Measurements from ENCODE around the gene TMEM179.
A peak's percentile ranks its signal among the peaks of the same experiment; 100 is the strongest.

The TMEM179 gene

DNA sequence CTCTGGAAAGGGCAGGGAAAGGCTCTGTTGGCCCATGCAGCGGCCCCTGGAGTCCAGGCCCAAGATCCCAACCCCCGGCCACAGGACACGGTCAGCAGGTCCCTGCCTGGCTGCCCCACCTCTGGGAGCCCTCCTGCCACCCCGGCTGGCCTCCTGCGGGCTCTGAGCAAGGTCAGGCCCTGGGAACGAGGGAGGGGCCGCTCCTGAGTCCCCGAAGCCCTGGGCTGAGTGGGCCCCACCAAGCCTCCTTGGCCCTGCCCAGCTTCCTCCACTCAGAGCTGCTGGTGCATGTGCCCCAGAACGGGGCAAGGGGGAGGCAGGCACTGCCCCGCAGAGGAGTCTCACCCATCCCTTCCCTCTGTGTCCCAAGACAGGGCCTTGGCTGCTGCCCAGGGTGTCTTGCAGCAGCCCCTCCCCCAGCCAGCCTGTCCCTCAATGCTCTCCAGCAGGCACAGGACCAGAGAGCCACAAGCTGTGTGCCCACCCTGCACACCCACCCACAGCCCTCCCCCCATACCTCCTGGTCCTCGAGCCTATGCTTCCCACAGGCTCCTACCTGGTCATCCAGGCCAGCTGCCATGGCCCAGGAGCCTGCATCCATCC is 32.4 kb downstream of the TMEM179 start:
- Histone ChIP-seq H3K9me3 (no peaks in the 10 kb centered on the region), H3K4me1 (no peaks in the 10 kb centered on the region), H3K27me3 (ENCODE audit: low read depth) (0 out of 2 replicates have a peak, but pooled peaks cover 2% of the 10 kb centered on the region), H3K36me3 (replicated peaks) (no peaks in the 10 kb centered on the region), H3K4me3 (no peak overlapping the region)
- no peak for DNase-seq (ENCODE audit: low spot score in 2 of 2)
- in situ Hi-C loops (cut with MboI; ENCODE audit: low sequenced_read_pairs) = no loop called here

- in situ Hi-C loops (cut with MboI; ENCODE audit: low sequenced_read_pairs) = no loop called here
- Histone ChIP-seq H3K27me3 (ENCODE audit: low read depth) (peaks cover 2% of the 10 kb centered on the region; the same call in 1 of the 2 replicates), H3K4me1 (no peaks in the 10 kb centered on the region), H3K4me3 (no peak overlapping the region), H3K36me3 (replicated peaks) (no peaks in the 10 kb centered on the region), H3K9me3 (no peaks in the 10 kb centered on the region)
- DNase-seq (ENCODE audit: low spot score in 2 of 2) = no peak
These were observed 33.3 kb downstream of the TMEM179 start for GRCh38 chr14:104571246-104571645.

GRCh38 chr14:104569435-104569834 is 35.1 kb downstream of the TMEM179 start:
- no peaks in the 10 kb centered on the region for H3K36me3 ChIP-seq (replicated peaks)
- H3K4me1 ChIP-seq = no peaks in the 10 kb centered on the region
- H3K27me3 ChIP-seq (ENCODE audit: low read depth) = peaks cover 2% of the 10 kb centered on the region; the same call in 1 of the 2 replicates
- no peak for DNase-seq (ENCODE audit: low spot score in 2 of 2)
- in situ Hi-C loops (cut with MboI; ENCODE audit: low sequenced_read_pairs) = no loop called here
- no peak overlapping the region for H3K4me3 ChIP-seq
- H3K9me3 ChIP-seq = no peaks in the 10 kb centered on the region

GRCh38 chr14:104568620-104569019 is 36.0 kb downstream of the TMEM179 start:
- no peaks in the 10 kb centered on the region for H3K4me1 ChIP-seq
- in situ Hi-C loops (cut with MboI; ENCODE audit: low sequenced_read_pairs) = no loop called here

DNA sequence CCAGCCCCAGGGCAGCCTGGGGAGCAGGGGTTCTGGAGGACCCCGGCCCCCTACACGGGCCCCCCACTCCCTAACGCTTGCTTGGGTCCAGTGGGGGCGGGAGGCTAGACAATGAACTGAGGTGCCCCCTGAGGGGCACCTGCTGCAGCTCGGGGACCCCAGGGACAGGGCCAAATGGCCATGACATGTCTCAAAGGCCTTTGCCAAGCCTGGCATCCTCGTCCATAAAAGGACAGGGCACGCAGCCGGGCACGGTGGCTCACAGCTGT is 36.7 kb downstream of the TMEM179 start:
- no peaks in the 10 kb centered on the region for H3K9me3 ChIP-seq
- no peak for DNase-seq (ENCODE audit: low spot score in 2 of 2)
- no peaks in the 10 kb centered on the region for H3K4me1 ChIP-seq
- H3K36me3 ChIP-seq (replicated peaks) = no peaks in the 10 kb centered on the region
- peaks cover 2% of the 10 kb centered on the region; the same call in 1 of the 2 replicates for H3K27me3 ChIP-seq (ENCODE audit: low read depth)
- in situ Hi-C loops (cut with MboI; ENCODE audit: low sequenced_read_pairs) = no loop called here
- H3K4me3 ChIP-seq = no peak overlapping the region

More at GRCh38 chr14:104568620-104569019, 36.0 kb downstream of the TMEM179 start:
- Histone ChIP-seq H3K9me3 (no peaks in the 10 kb centered on the region), H3K36me3 (replicated peaks) (no peaks in the 10 kb centered on the region), H3K4me3 (no peak overlapping the region), H3K27me3 (ENCODE audit: low read depth) (peaks cover 2% of the 10 kb centered on the region; the same call in 1 of the 2 replicates)
- no peak for DNase-seq (ENCODE audit: low spot score in 2 of 2)

GRCh38 chr14:104567141-104567956 is 37.2 kb downstream of the TMEM179 start:
- no peaks in the 10 kb centered on the region for H3K36me3 ChIP-seq (replicated peaks)
- in situ Hi-C loops (cut with MboI; ENCODE audit: low sequenced_read_pairs) = no loop called here
- H3K27me3 ChIP-seq (ENCODE audit: low read depth) = peaks cover 2% of the 10 kb centered on the region; the same call in 1 of the 2 replicates
- DNase-seq (ENCODE audit: low spot score in 2 of 2) = no peak
- no peaks in the 10 kb centered on the region for H3K9me3 ChIP-seq
- H3K4me1 ChIP-seq = no peaks in the 10 kb centered on the region
- H3K4me3 ChIP-seq = no peak overlapping the region

- H3K4me1 ChIP-seq = no peaks in the 10 kb centered on the region
- H3K36me3 ChIP-seq (replicated peaks) = no peaks in the 10 kb centered on the region
- H3K27me3 ChIP-seq (ENCODE audit: low read depth) = peaks cover 6% of the 10 kb centered on the region; the same call in 1 of the 2 replicates
- H3K9me3 ChIP-seq = no peaks in the 10 kb centered on the region
- in situ Hi-C loops (cut with MboI; ENCODE audit: low sequenced_read_pairs) = no loop called here
- DNase-seq (ENCODE audit: low spot score in 2 of 2) = no peak
- H3K4me3 ChIP-seq = no peak overlapping the region
These were observed 39.6 kb downstream of the TMEM179 start for GRCh38 chr14:104564744-104565679.

- Histone ChIP-seq H3K4me1 (no peaks in the 10 kb centered on the region), H3K27me3 (ENCODE audit: low read depth) (peaks cover 13% of the 10 kb centered on the region), H3K4me3 (no peak overlapping the region), H3K36me3 (replicated peaks) (no peaks in the 10 kb centered on the region), H3K9me3 (no peaks in the 10 kb centered on the region)
- in situ Hi-C loops (cut with MboI; ENCODE audit: low sequenced_read_pairs) = no loop called here
- DNase-seq (ENCODE audit: low spot score in 2 of 2) = peak; percentile 30 to 86
These were observed 40.6 kb downstream of the TMEM179 start for GRCh38 chr14:104563742-104564615.

DNA sequence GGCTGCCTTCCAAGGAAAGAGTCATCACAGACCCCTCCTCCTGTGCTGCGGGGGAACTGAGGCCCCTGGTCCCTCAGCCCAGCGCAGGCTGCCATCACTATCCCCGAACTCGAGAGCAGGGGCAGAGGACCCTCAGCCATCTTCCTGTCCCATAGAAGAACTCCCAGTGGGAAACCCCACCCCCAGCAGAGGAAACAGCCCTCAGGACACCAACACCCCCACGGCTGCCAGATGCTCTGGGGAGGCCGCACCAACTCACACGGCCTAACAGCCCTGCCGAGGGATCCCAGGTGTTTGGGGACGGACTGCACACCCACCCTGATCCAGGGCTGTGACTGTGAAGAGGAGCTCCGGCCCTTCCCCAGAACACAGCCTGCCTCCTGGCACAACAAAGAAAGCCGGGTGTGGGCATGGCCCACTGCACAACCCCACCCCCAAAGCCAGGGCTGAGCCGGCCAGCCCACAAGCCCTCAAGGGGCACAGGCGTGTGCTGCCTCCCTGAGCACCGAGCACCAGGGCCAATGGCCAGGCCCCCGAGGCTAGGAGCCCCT is 41.3 kb downstream of the TMEM179 start:
- peaks cover 14% of the 10 kb centered on the region for H3K27me3 ChIP-seq (ENCODE audit: low read depth)
- H3K36me3 ChIP-seq (replicated peaks) = no peaks in the 10 kb centered on the region
- H3K4me3 ChIP-seq = no peak overlapping the region
- H3K4me1 ChIP-seq = no peaks in the 10 kb centered on the region
- no peak for DNase-seq (ENCODE audit: low spot score in 2 of 2)
- in situ Hi-C loops (cut with MboI; ENCODE audit: low sequenced_read_pairs) = no loop called here
- no peaks in the 10 kb centered on the region for H3K9me3 ChIP-seq

DNA sequence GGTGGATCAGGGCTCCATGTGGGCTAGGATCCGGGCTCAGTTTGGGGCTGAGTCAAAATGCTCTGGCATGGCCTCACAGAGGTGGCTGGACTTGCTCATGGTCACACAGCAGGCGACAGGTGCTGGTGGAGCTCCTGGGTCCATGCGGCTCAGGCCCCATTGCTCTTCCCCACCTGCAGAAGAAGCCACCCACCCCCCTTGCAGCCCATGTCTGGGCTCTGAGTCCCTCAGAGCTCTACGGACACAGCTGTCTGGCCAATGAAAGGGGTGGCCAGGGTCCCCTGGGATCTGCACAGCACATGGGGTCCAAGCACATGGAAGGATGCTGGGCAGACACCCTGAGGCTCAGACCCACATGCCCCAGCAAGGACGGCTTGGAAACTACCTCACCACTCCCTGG is 42.0 kb downstream of the TMEM179 start:
- Histone ChIP-seq H3K4me3 (no peak overlapping the region), H3K4me1 (no peaks in the 10 kb centered on the region), H3K36me3 (replicated peaks) (no peaks in the 10 kb centered on the region), H3K27me3 (ENCODE audit: low read depth) (peaks cover 14% of the 10 kb centered on the region), H3K9me3 (no peaks in the 10 kb centered on the region)
- DNase-seq (ENCODE audit: low spot score in 2 of 2) = no peak
- in situ Hi-C loops (cut with MboI; ENCODE audit: low sequenced_read_pairs) = no loop called here

DNA sequence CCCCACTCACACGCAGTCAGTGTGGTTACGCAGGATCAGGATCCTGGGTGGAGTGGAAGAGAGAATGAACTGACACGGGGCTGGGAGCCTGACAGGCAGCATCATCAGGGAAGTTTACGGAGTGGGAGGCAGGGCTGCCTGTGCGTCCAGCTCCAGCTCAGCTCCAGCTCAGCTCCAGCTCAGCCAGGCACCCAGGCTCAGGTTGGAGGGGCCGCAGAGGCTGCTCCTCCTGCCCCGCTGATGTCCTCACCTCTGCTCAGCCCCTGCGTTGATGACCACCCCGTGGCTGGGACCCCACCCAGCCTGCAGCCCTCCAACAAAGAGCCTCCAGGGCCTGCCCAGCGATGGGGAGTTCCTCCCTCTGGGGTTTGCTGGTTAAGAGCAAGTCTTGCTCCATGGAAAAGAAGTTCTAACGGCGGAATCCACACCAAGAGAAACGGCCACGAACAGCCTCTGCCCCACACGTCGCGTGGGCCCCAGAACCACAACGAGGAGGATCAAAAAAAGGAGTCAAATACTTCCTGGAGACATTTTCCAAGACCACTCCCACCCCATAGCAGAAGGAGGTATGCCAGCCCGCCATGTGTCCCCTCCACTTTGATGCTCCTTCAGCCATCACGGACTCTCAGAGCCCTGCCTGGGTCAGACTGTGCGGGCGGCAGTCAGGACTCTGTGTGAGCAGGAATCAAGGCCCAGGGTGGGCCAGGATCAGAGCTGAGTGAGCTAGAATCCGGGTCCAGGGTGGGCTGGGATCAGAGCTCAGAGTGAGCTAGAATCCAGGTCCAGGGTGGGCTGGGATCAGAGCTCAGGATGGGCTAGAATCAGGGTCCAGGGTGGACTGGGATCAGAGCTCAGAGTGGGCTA is 42.7 kb downstream of the TMEM179 start:
- in situ Hi-C loops (cut with MboI; ENCODE audit: low sequenced_read_pairs) = no loop called here
- no peak for DNase-seq (ENCODE audit: low spot score in 2 of 2)
- Histone ChIP-seq H3K9me3 (no peaks in the 10 kb centered on the region), H3K4me1 (no peaks in the 10 kb centered on the region), H3K4me3 (no peak overlapping the region), H3K36me3 (replicated peaks) (no peaks in the 10 kb centered on the region), H3K27me3 (ENCODE audit: low read depth) (peaks cover 15% of the 10 kb centered on the region)

DNA sequence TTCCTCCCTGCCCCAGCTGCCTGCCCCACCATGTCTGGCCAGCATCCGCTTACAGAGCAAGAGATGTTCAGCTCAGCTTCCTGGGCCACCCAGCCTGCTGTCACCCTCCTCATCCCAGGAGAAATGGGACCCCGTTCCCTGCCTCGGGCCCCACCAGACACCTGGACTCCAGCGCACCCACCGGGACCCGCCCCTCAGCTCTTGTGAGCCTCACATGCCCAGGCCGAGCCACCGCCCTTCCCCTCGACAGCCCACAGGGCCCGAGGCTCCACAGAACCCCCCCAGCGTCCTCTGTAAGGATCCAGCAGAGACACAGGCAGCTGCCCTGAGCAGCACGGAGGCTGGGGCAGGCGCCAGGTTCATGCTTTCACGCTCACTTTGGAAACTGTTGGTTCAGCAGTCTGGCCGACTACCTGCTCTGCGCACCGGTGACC is 43.4 kb downstream of the TMEM179 start:
- H3K4me1 ChIP-seq = no peaks in the 10 kb centered on the region
- in situ Hi-C loops (cut with MboI; ENCODE audit: low sequenced_read_pairs) = no loop called here
- H3K4me3 ChIP-seq = no peak overlapping the region
- H3K27me3 ChIP-seq (ENCODE audit: low read depth) = peaks cover 20% of the 10 kb centered on the region
- H3K9me3 ChIP-seq = no peaks in the 10 kb centered on the region
- DNase-seq (ENCODE audit: low spot score in 2 of 2) = no peak
- no peaks in the 10 kb centered on the region for H3K36me3 ChIP-seq (replicated peaks)

Measured in HAP-1 (cell line).